ENCODE measurements around the gene TMEM119. TPM values are rescaled to one million over a fixed set of nuclear protein-coding genes. Genes with fewer than 3 reads are reported as not detected.

The TMEM119 gene
- total RNA-seq, 4 donors from 2014 or later, result 2.3 to 5.9 (median 4.5) TPM

- 53 to 59% methylated on average over 2 to 7 of the region's 17 CpGs for WGBS, 2 donors (ENCODE audit: low coverage in 1 of 2)
- Histone ChIP-seq H3K27ac (peak overlapping the region in 1 of 4 donors; percentile 24), H3K4me1 (peaks cover 0 to 10% (median 0%) of the 10 kb centered on the region in 3 donors), H3K27me3 (no peaks in the 10 kb centered on the region), H3K9me3 (no peaks in the 10 kb centered on the region), H3K4me3 (peak overlapping the region in 1 of 2 donors; percentile 41), H3K36me3 (no peaks in the 10 kb centered on the region)
- no peak for ATAC-seq
- TF ChIP-seq POLR2AphosphoS5 (IDR thresholded peaks at IDR 0.05) (no peak), EP300 (IDR thresholded peaks at IDR 0.05) (no peak), CTCF (IDR thresholded peaks at IDR 0.05) (no peak), POLR2A (IDR thresholded peaks at IDR 0.05) (no peak)
These were observed 1.9 kb downstream of the TMEM119 start for GRCh38 chr12:108595711-108596647.

- H3K9me3 ChIP-seq, result no peaks in the 10 kb centered on the region
- 82 to 84% methylated on average over 7 of the region's 7 CpGs for WGBS, 2 donors (ENCODE audit: low coverage in 1 of 2)
- TF ChIP-seq CTCF (IDR thresholded peaks at IDR 0.05) (no peak), POLR2AphosphoS5 (IDR thresholded peaks at IDR 0.05) (no peak), POLR2A (IDR thresholded peaks at IDR 0.05) (no peak), EP300 (IDR thresholded peaks at IDR 0.05) (no peak)
- H3K4me1 ChIP-seq, result peaks cover 0 to 10% (median 0%) of the 10 kb centered on the region in 3 donors
- H3K4me3 ChIP-seq, result no peak overlapping the region
- no peaks in the 10 kb centered on the region for H3K27me3 ChIP-seq
- no peaks in the 10 kb centered on the region for H3K36me3 ChIP-seq
- H3K27ac ChIP-seq, result no peak overlapping the region
- ATAC-seq, result no peak
These were observed 2.7 kb downstream of the TMEM119 start for GRCh38 chr12:108594960-108595710.

GRCh38 chr12:108594323-108594903 is 3.5 kb downstream of the TMEM119 start:
- 96 to 100% methylated on average over 3 to 4 of the region's 10 CpGs for WGBS, 2 donors (ENCODE audit: low coverage in 1 of 2)
- Histone ChIP-seq H3K36me3 (no peaks in the 10 kb centered on the region), H3K4me3 (no peak overlapping the region), H3K27ac (no peak overlapping the region), H3K4me1 (peaks cover 0 to 10% (median 0%) of the 10 kb centered on the region in 3 donors), H3K9me3 (no peaks in the 10 kb centered on the region), H3K27me3 (no peaks in the 10 kb centered on the region)
- no peak for ATAC-seq
- TF ChIP-seq POLR2AphosphoS5 (IDR thresholded peaks at IDR 0.05) (no peak), CTCF (IDR thresholded peaks at IDR 0.05) (no peak), POLR2A (IDR thresholded peaks at IDR 0.05) (no peak), EP300 (IDR thresholded peaks at IDR 0.05) (no peak)

- H3K27ac ChIP-seq, result no peak overlapping the region
- TF ChIP-seq POLR2AphosphoS5 (IDR thresholded peaks at IDR 0.05), result no peak
- no peak for TF ChIP-seq POLR2A (IDR thresholded peaks at IDR 0.05)
- no peak for TF ChIP-seq CTCF (IDR thresholded peaks at IDR 0.05)
- TF ChIP-seq EP300 (IDR thresholded peaks at IDR 0.05), result no peak
- peaks cover 14% of the 10 kb centered on the region for H3K27me3 ChIP-seq
- H3K9me3 ChIP-seq, result no peaks in the 10 kb centered on the region
- whole genome bisulfite sequencing, 2 donors (ENCODE audit: low coverage in 1 of 2), result 90 to 97% methylated on average over 5 to 6 of the region's 25 CpGs
- H3K36me3 ChIP-seq, result no peaks in the 10 kb centered on the region
- ATAC-seq, result no peak
- no peak overlapping the region for H3K4me3 ChIP-seq
- H3K4me1 ChIP-seq, result peaks cover 0 to 9% (median 0%) of the 10 kb centered on the region in 3 donors
These were observed 5.6 kb downstream of the TMEM119 start for GRCh38 chr12:108592033-108592909.
